IPS-20b (cell line): ENCODE data around the gene ABHD12.

Experiments used
- H3K27ac ChIP-seq: one replicate; pipeline ENCODE4 v1.5.1; 2013; ENCODE audit warnings: low read length
- H3K27me3 ChIP-seq: 2 replicates; pipeline ENCODE4 v1.6.1; 2013; ENCODE audit warnings: mild to moderate bottlenecking, low read length, inconsistent platforms; ENCODE audit not compliant: insufficient read depth
- H3K36me3 ChIP-seq: 2 replicates; pipeline ENCODE4 v1.6.1; 2013; ENCODE audit warnings: low read depth, mild to moderate bottlenecking, inconsistent platforms, low read length, moderate library complexity; ENCODE audit not compliant: insufficient read depth
- H3K4me1 ChIP-seq: 2 replicates; pipeline ENCODE4 v1.6.1; 2013; ENCODE audit warnings: mild to moderate bottlenecking, control low read depth, inconsistent platforms, low read length, moderate library complexity; ENCODE audit not compliant: insufficient read depth
- H3K4me3 ChIP-seq: 2 replicates; pipeline ENCODE4 v1.5.1; 2013; ENCODE audit warnings: mild to moderate bottlenecking, low read length, inconsistent platforms
- H3K9ac ChIP-seq: 2 replicates; pipeline ENCODE4 v1.6.1; 2013; ENCODE audit warnings: low read depth, mild to moderate bottlenecking, inconsistent platforms, low read length, moderate library complexity
- H3K9me3 ChIP-seq: 2 replicates; pipeline ENCODE4 v1.6.1; 2013; ENCODE audit warnings: mild to moderate bottlenecking, low read depth, low read length, inconsistent platforms; ENCODE audit not compliant: insufficient read depth

Gene ABHD12

GRCh38 chr20:25295386-25296093 lies 95.1 kb downstream of the ABHD12 start:
- Histone ChIP-seq H3K27me3 (no peaks in the 10 kb centered on the region), H3K27ac (no peak overlapping the region), H3K9ac (no peak overlapping the region), H3K4me3 (no peak overlapping the region), H3K36me3 (peaks cover 33% of the 10 kb centered on the region), H3K4me1 (0 out of 2 replicates have a peak, but pooled peaks cover 3% of the 10 kb centered on the region), H3K9me3 (no peaks in the 10 kb centered on the region)

DNA sequence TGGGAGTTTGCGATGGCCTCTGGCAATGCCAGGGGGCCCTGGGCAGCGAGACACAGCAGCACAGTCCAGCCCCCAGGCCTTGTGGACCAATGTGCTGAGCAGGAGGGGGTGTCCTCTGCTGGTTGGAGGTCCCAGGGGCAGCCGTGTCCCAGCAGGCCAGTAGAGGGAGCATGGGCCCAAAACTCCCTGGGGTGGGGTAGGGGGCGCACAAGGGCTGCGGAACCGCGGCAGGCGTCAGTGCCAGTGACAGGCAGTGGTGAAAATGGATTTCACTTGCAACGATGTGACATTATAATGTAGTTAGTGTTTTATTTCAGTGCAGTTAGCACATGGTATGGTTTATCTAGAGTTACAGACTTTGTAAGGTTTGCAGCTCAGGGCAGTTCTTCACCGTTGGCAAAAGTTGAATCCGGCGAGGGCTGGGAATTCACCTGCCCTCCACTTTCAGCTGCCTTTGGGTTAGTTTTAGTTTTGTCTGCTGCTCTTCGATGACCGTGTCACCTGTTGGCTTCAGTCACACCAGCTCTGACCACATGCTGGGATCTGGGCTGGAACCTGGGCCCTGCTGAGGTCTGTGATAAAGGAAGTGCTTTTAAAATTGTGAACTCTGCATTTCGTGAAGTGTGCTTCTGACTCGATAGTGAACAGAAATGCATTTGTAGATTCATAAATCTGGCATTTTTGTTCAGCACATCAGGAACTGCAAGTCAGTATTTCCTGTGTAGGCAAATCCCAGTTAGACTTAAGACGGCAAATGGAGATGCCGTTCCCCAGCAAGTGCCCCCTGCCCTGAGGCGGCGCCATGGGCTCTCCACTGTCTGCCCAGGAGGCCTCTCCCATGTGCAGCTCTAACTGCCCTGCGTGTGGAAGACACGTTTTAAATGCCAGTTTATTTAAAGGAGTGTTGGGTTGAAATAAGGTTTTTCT lies 95.9 kb downstream of the ABHD12 start:
- Histone ChIP-seq H3K36me3 (peaks cover 40% of the 10 kb centered on the region), H3K27ac (no peak overlapping the region), H3K4me3 (no peak overlapping the region), H3K9ac (no peak overlapping the region), H3K9me3 (no peaks in the 10 kb centered on the region), H3K27me3 (no peaks in the 10 kb centered on the region), H3K4me1 (0 out of 2 replicates have a peak, but pooled peaks cover 3% of the 10 kb centered on the region)

DNA sequence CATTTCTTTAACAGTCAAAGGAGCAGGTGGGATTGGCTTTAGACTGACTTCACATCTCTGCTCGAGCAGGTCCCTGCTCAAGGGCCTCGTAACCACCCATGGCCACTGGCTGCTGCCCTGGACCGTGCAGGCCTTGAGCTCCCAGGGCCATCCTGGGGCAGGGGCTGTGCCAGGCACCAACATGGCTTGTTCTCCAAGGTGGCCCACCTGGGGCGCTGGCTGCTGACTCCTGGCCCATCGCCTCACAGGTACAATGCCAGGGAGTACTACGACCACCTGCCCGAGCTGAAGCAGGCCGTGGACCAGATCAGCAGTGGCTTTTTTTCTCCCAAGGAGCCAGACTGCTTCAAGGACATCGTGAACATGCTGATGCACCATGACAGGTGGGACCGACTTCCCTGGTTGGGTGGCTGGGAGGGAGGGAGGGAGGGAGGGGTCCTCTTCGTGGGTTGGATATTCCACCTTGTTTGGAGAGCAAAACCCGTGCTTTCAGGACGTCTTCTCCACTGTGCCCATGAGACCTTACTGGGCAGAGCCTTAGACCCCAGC lies 96.7 kb downstream of the ABHD12 start:
- H3K36me3 ChIP-seq: peaks cover 42% of the 10 kb centered on the region
- no peak overlapping the region for H3K9ac ChIP-seq

DNA sequence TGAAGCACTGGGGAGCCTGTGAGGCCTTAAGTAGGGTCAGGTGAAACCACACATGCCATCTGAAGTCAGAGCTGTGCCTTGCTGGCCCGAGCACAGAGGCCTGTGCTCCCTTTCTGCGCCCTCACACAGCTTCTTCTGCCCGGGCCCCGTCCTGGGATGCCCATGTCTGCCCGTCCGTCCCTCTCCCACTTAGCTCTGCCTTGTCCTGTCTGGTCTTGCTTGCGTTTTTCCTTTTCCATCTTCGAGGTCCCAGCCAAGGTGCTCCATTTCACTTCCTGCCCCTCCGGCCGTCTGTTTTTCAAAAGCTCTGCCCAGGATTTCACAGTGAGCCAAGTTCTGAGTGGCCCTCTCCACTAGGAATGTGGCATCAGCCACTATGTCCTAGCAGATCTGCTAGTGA lies 97.1 kb downstream of the ABHD12 start:
- Histone ChIP-seq H3K9me3 (no peaks in the 10 kb centered on the region), H3K27me3 (no peaks in the 10 kb centered on the region), H3K4me3 (no peak overlapping the region), H3K4me1 (0 out of 2 replicates have a peak, but pooled peaks cover 3% of the 10 kb centered on the region), H3K36me3 (peaks cover 47% of the 10 kb centered on the region), H3K27ac (no peak overlapping the region), H3K9ac (no peak overlapping the region)

More for the DNA sequence above, 96.7 kb downstream of the ABHD12 start:
- Histone ChIP-seq H3K9me3 (no peaks in the 10 kb centered on the region), H3K27me3 (no peaks in the 10 kb centered on the region), H3K4me3 (no peak overlapping the region), H3K4me1 (0 out of 2 replicates have a peak, but pooled peaks cover 3% of the 10 kb centered on the region), H3K27ac (no peak overlapping the region)

DNA sequence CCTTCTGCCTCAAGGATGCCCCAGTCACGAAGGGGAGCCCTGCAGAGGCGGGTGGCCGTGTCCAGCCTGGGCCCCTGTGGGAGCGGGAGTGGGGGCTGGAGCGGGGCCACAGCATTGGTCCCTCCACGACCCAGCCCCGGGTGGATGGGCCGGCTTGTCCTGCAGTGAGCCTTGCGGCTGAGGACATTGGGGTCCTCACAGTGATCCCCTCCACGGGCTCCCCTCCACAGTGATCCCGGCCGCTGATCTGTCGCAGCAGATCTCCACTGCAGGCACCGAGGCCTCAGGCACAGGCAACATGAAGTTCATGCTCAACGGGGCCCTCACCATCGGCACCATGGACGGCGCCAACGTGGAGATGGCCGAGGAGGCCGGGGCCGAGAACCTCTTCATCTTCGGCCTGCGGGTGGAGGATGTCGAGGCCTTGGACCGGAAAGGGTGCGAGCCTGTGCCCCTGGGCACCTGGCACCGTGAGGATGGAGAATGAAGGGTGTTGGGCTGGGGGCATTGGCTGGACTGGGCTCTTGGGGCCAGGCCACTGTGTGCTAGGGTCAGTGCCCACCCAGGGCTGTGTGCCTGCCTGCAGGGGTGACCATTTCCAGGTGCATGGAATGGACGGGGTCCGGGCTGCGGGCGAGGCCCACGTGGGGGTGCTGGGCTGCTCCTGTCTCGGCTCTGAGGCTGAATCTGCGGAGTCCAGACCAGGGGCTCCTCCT lies 98.3 kb downstream of the ABHD12 start:
- Histone ChIP-seq H3K9ac (no peak overlapping the region), H3K4me3 (no peak overlapping the region), H3K27me3 (no peaks in the 10 kb centered on the region), H3K9me3 (no peaks in the 10 kb centered on the region), H3K36me3 (peaks cover 51% of the 10 kb centered on the region), H3K27ac (no peak overlapping the region), H3K4me1 (0 out of 2 replicates have a peak, but pooled peaks cover 3% of the 10 kb centered on the region)

DNA sequence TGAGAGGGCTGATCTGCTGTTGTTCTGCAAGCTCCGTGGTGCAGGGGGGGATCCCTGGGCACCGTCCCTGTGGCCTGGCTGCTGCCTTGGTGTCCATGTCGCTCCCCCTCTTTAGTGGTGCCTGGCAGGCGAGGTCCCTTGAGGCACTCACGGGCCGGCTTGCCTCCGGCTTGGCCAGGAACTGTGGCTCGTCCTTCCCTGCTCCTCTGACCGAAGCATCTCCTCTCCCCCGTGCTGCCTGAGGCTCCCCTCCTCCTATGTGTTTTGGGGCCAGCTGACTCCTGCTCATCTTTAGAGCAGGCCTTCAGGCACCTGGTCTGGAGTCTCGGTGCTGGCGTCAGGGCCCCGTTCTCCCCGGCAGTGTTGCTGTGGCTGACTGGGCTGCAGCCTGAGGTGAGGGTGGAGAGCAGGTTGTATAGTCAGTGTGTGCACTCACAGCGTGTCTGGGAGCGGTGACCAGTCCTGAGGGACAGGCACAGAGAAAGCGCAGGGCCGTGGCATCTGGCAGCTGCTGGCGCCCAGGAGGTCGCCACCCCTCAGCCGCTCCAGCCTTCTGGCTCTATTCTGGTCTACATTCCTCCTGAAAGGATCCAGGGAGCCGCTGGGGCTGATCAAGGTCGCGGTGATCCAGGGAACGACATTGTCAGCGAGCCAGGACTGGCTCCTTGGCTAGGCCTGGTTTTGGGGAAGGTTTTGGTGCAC lies 99.1 kb downstream of the ABHD12 start:
- Histone ChIP-seq H3K27me3 (no peaks in the 10 kb centered on the region), H3K36me3 (peaks cover 50% of the 10 kb centered on the region), H3K27ac (no peak overlapping the region), H3K4me3 (no peak overlapping the region), H3K9me3 (no peaks in the 10 kb centered on the region), H3K4me1 (0 out of 2 replicates have a peak, but pooled peaks cover 3% of the 10 kb centered on the region), H3K9ac (no peak overlapping the region)

GRCh38 chr20:25290646-25291431 lies 99.8 kb downstream of the ABHD12 start:
- Histone ChIP-seq H3K4me1 (0 out of 2 replicates have a peak, but pooled peaks cover 3% of the 10 kb centered on the region), H3K36me3 (peaks cover 50% of the 10 kb centered on the region), H3K9ac (no peak overlapping the region), H3K27ac (no peak overlapping the region), H3K9me3 (no peaks in the 10 kb centered on the region), H3K4me3 (no peak overlapping the region), H3K27me3 (no peaks in the 10 kb centered on the region)

GRCh38 chr20:25289886-25290597 lies 100.6 kb downstream of the ABHD12 start:
- Histone ChIP-seq H3K36me3 (peaks cover 58% of the 10 kb centered on the region), H3K27me3 (no peaks in the 10 kb centered on the region), H3K9ac (no peak overlapping the region), H3K27ac (no peak overlapping the region), H3K9me3 (no peaks in the 10 kb centered on the region), H3K4me1 (0 out of 2 replicates have a peak, but pooled peaks cover 3% of the 10 kb centered on the region), H3K4me3 (no peak overlapping the region)

DNA sequence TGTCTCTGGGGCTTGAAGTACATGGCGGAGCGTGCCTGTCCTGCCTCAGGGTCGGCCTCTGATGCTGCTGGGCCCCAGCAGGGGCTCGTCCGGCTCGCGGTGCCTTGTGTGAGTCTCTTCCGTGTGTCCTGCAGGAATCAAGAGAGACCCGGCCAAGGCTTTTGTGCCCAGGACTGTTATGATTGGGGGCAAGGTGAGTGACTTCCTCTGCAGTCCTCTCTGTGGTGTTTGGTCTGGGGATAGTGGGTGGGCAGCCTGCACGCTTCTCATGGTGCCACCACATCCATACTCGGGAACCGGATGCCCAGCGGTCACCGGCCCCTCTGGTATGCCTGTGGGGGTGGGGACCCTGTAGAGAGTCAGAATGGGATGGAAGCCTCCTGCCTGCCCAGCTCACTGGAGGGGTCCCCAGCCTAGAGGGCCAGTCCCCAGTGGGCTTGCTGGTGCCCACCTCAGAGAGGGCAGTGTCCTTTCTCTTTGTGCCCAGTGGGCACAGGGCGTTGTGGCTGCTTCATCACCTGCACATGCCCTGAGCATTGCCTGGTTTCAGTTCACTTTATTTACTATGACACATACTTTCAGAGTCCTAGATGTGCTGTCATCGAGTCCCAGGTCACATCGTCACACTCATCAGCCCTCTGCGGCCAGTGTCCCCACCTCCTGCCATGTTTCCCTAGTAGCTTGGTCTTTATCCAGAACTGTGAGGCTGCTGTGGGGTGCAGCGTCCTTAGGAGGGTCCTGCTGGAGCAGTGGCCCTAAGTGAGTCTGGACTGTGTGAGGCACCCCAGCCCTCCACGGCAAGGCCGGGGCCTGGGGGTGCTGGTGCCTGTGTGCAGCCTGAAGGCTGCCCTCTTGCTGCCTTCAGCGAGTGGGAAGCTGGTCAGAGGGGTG lies 102.1 kb downstream of the ABHD12 start:
- Histone ChIP-seq H3K36me3 (peaks cover 73% of the 10 kb centered on the region), H3K4me1 (no peaks in the 10 kb centered on the region), H3K9me3 (no peaks in the 10 kb centered on the region), H3K27ac (no peak overlapping the region), H3K9ac (no peak overlapping the region), H3K4me3 (no peak overlapping the region), H3K27me3 (no peaks in the 10 kb centered on the region)
